HG03342 (cell line): ENCODE measurements around the gene SLC12A6.

Experiments used
- ATAC-seq: cut with Tn5 transposase; IDR thresholded peaks from one replicate; pipeline ENCODE4 v1.9.1; 2021; ENCODE audit warnings: mild to moderate bottlenecking, moderate library complexity; ENCODE audit not compliant: unreplicated experiment

The SLC12A6 gene

GRCh38 chr15:34266751-34267150, 70.8 kb downstream of the SLC12A6 start:
- ATAC-seq: no peak

- ATAC-seq: no peak
Measured at GRCh38 chr15:34264076-34264475, 73.5 kb downstream of the SLC12A6 start.

GRCh38 chr15:34262362-34262761, 75.2 kb downstream of the SLC12A6 start:
- no peak for ATAC-seq

GRCh38 chr15:34259566-34259965, 78.0 kb downstream of the SLC12A6 start:
- no peak for ATAC-seq

- no peak for ATAC-seq
Measured at GRCh38 chr15:34258151-34258550, 79.4 kb downstream of the SLC12A6 start.

GRCh38 chr15:34252545-34252944, 85.0 kb downstream of the SLC12A6 start:
- no peak for ATAC-seq

- ATAC-seq: no peak
Measured at GRCh38 chr15:34248190-34248589, 89.4 kb downstream of the SLC12A6 start.

- ATAC-seq: no peak
Measured at GRCh38 chr15:34246276-34246976, 91.2 kb downstream of the SLC12A6 start.

GRCh38 chr15:34243226-34243625, 94.4 kb downstream of the SLC12A6 start:
- ATAC-seq: no peak

GRCh38 chr15:34242331-34242710, 95.3 kb downstream of the SLC12A6 start:
- ATAC-seq: no peak

GRCh38 chr15:34241376-34242330, 95.9 kb downstream of the SLC12A6 start:
- ATAC-seq: peak; percentile 53

- no peak for ATAC-seq
Measured at GRCh38 chr15:34240537-34240936, 97.0 kb downstream of the SLC12A6 start.

GRCh38 chr15:34239151-34239808, 98.3 kb downstream of the SLC12A6 start:
- no peak for ATAC-seq

- ATAC-seq: no peak
Measured at GRCh38 chr15:34233614-34234013, 104.0 kb downstream of the SLC12A6 start.

- no peak for ATAC-seq
Measured at GRCh38 chr15:34223904-34224596, 113.5 kb downstream of the SLC12A6 start.

- ATAC-seq: no peak
Measured at GRCh38 chr15:34217587-34218225, 119.9 kb downstream of the SLC12A6 start.

GRCh38 chr15:34216527-34217270, 120.9 kb downstream of the SLC12A6 start:
- ATAC-seq: no peak

GRCh38 chr15:34214135-34214534, 123.4 kb downstream of the SLC12A6 start:
- no peak for ATAC-seq

- no peak for ATAC-seq
Measured at GRCh38 chr15:34213690-34214089, 123.9 kb downstream of the SLC12A6 start.
